Subcutaneous adipose tissue (tissue), 4 donors: Measurements from ENCODE around the gene STXBP1. TPM values are rescaled to one million over a fixed set of nuclear protein-coding genes. Genes with fewer than 3 reads are reported as not detected.

Source experiments
- total RNA-seq, 4 donors: library from RNA; depleted of rRNA; stranded (reverse); fragments of >200 nt; gene quantifications; one replicate each; pipeline ENCODE4 v1.1.0, GENCODE V29; 2016
- TF ChIP-seq, protein P1 (sequence below): fragments of 450-650 bp; IDR thresholded peaks from one replicate; pipeline ENCODE4 v1.5.1; 2016; ENCODE audit warnings: low read depth, mild to moderate bottlenecking, control low read depth, antibody characterized with exemption, moderate library complexity

Gene STXBP1
- total RNA-seq, 4 donors from 2014 or later = 23.2 to 116 (median 69.3) TPM

GRCh38 chr9:127567035-127567729 lies 44.9 kb upstream of the STXBP1 start:
- TF ChIP-seq, protein P1, sequence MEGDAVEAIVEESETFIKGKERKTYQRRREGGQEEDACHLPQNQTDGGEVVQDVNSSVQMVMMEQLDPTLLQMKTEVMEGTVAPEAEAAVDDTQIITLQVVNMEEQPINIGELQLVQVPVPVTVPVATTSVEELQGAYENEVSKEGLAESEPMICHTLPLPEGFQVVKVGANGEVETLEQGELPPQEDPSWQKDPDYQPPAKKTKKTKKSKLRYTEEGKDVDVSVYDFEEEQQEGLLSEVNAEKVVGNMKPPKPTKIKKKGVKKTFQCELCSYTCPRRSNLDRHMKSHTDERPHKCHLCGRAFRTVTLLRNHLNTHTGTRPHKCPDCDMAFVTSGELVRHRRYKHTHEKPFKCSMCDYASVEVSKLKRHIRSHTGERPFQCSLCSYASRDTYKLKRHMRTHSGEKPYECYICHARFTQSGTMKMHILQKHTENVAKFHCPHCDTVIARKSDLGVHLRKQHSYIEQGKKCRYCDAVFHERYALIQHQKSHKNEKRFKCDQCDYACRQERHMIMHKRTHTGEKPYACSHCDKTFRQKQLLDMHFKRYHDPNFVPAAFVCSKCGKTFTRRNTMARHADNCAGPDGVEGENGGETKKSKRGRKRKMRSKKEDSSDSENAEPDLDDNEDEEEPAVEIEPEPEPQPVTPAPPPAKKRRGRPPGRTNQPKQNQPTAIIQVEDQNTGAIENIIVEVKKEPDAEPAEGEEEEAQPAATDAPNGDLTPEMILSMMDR = no peak

DNA sequence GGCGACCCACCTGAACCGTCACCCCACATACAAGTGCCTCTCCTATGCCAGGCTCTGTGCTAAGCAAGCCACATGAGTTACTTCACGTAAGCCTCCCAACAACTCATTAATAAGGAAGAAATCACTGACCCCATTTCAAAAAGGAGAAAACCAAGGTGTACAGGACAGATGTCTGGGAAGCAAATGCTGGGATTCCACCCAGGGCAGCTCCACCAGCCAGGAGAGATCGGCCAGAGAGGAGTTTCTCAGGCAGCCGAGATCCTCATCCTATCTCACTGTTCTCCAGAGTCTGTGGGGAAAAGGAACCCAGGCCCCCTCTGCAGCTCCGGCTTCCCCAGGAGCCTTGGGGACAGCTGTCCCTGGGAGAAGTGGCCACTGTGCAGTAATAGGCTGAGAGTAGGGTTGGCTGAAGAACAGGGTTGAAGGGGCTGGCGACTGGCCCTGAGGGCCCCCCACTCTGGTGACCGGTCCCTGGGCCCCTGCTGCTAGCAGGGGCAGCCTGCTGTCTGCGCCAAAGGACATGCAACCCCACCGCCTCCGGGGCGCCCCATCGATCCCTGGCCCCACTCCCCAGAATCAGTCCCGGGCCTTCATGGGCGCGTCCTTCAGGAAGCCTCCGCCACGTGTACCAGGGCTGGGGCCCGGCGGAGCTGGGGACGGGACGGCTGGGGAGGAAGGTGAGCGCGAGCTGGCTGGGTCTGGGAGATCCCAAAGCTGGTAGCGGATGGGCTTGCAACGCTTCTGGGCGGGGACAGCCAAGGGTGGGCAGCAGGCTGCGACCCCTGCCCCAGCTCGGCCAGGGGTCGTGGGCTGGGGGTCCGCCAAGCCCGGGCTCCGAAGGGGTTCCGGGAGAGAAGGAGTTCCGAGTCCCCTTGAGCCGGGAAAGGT lies 44.1 kb upstream of the STXBP1 start:
- TF ChIP-seq, protein P1 = no peak

DNA sequence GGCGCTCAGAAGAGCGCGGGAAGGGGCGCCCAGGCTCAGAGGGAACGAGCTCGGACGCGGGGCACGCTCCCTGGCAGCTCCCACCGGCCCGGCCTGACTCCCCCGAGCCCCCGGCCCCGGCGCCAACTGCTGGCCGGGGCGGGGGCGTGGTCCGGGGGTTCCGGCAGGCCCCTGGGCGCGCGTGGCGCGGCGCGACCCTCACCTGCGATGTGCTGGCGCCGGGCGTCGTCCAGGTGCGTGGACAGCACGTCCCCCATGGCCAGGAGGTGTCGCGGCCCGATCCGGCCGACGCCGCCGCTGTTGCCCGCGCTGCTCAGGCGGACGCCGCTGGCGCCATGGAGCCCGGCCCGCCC lies 43.5 kb upstream of the STXBP1 start:
- TF ChIP-seq, protein P1 = no peak

GRCh38 chr9:127568971-127569885 lies 42.8 kb upstream of the STXBP1 start:
- TF ChIP-seq, protein P1 = no peak

DNA sequence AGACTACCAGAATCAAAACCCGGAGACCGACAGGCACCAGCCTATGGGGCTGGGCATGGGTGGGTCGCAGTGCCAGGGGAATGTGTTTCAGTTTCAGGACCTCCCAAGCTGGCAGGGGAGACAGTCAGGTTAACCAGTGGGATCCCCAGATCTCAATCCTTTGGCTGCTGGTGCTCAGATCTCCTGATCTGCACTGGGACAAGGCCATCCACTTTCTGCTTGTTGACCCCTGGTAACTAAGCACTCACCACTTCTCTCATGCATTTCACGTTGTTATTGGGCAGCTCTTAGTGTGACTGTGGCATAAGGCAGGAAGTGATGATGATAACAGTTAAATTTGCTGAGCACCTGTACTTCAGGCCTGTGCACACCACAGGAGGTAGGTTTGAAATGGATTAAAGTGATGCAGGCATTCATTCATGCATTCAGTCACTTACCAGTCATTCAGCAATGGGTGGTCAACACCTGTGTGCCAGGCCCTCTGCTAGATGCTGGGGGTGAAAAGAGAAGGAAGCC lies 42.1 kb upstream of the STXBP1 start:
- TF ChIP-seq, protein P1 = no peak

GRCh38 chr9:127570533-127571111 lies 41.5 kb upstream of the STXBP1 start:
- TF ChIP-seq, protein P1 = no peak
